ENCODE measurements around the gene TTC17.

TTC17 gene

DNA sequence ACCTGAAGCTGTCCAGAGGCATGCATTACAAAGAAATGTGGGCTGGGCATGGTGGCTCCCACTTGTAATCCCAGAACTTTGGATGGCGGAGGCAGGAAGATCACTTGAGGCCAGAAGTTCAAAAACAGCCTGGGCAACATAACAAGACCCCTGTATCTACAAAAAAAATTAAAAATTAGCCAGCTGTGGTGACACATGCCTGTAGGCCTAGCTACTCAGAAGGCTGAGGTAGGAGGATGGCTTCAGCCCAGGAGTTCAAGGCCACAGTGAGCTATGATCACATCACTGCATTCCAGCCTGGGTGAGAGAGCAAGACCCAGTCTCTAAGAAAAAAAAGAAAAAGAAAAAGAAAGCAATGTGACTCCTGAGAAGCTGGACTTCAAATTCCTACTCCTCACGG lies 183.3 kb downstream of the TTC17 start:
- DNase-seq (ENCODE audit: low spot score), result no peak

GRCh38 chr11:43542750-43543712 lies 184.3 kb downstream of the TTC17 start:
- no peak for DNase-seq (ENCODE audit: low spot score)

All from iPS-NIHi11 (cell line).